Mesodermal cell (in vitro differentiated cells): Measurements from ENCODE around the gene MAFF.
"Not testable (repeated sequence)": the region's sequence is repeated elsewhere in the genome, so short reads cannot be mapped to it uniquely, and the experiment has no call there.

ENCODE experiments used
- H3K27ac ChIP-seq: 2 replicates; pipeline ENCODE4 v1.7.0; 2013; ENCODE audit warnings: mild to moderate bottlenecking, low read depth, low read length, moderate library complexity; ENCODE audit not compliant: severe bottlenecking
- H3K36me3 ChIP-seq: 2 replicates; pipeline ENCODE4 v1.7.1; 2013; ENCODE audit warnings: mild to moderate bottlenecking, low read length, moderate library complexity; ENCODE audit not compliant: control insufficient read depth, insufficient read depth
- H3K4me1 ChIP-seq: one replicate; pipeline ENCODE4 v1.7.1; 2013; ENCODE audit warnings: mild to moderate bottlenecking, low read length; ENCODE audit not compliant: insufficient read depth, control insufficient read depth, poor library complexity, severe bottlenecking
- H3K4me3 ChIP-seq: 2 replicates; pipeline ENCODE4 v1.7.0; 2013; ENCODE audit warnings: low read length, control low read depth, mild to moderate bottlenecking; ENCODE audit not compliant: insufficient read depth, poor library complexity, severe bottlenecking; ENCODE audit errors: extremely low read depth
- H3K9me3 ChIP-seq: 2 replicates; pipeline ENCODE4 v1.7.1; 2013; ENCODE audit warnings: mild to moderate bottlenecking, low read length, moderate library complexity; ENCODE audit not compliant: control insufficient read depth
- WGBS, 2 experiments: methylation state at CpG; one replicate each; pipeline ENCODE4 v1.1.5; 2013; ENCODE audit warnings: missing lambda C conversion rate in 2 of 2; ENCODE audit not compliant: insufficient coverage in 2 of 2; 5-methylcytosine and 5-hydroxymethylcytosine counted together

The MAFF gene

DNA sequence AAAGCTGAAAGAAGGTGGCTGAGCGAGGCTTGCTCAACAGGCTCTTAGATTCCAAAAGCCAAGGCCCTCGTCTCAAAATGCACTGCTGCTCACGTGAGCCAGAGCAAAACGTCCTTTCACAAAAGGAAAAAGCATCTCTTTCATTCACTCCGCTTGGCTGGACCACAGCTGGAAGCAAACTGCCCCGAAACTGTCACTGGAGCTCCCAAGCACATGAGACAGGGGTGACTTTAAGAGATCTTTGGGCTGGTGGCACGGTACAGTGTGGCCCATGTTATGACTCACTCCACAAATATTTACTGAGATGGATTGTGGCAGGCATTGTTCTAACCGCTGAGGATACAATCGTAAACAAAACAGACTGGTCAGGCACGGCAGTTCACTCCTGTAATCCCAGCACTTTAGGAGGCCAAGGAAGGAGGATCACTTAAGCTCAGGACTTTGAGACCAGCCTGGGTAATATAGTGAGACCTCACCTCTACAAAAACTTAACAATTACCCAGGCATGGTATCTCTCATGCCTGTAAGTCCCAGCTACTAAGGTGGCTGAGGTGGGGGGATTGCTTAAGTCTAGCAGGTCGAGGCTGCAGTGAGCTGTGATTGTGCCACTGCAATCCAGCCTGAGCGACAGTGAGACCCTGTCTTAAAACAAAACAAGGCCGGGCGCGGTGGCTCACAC is 23.7 kb upstream of the MAFF start:
- Histone ChIP-seq H3K9me3 (no peaks in the 10 kb centered on the region), H3K36me3 (no peaks in the 10 kb centered on the region), H3K4me1 (peaks cover 13% of the 10 kb centered on the region), H3K27ac (peak overlapping the region; percentile 93), H3K4me3 (no peak overlapping the region)
- 64 to 84% methylated on average over 8 to 14 of the region's 15 CpGs for WGBS, 2 experiments

DNA sequence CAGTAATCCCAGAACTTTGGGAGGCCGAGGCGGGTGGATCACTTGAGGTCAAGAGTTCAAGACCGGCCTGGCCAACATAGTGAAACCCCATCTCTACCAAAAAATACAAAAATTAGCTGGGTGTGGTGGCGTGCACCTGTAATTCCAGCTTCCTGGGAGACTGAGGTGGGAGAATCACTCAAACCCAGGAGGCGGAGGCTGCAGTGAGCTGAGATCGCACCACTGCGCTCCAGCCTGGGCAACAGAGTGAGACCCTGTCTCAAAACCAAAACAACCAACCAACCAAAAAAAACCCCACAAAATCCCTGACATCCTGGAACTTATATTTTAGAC is 23.2 kb upstream of the MAFF start:
- peak overlapping the region; percentile 93 for H3K27ac ChIP-seq
- WGBS, 2 experiments, result 92 to 100% methylated on average over 1 to 6 of the region's 7 CpGs
- H3K9me3 ChIP-seq, result not testable (repeated sequence)

DNA sequence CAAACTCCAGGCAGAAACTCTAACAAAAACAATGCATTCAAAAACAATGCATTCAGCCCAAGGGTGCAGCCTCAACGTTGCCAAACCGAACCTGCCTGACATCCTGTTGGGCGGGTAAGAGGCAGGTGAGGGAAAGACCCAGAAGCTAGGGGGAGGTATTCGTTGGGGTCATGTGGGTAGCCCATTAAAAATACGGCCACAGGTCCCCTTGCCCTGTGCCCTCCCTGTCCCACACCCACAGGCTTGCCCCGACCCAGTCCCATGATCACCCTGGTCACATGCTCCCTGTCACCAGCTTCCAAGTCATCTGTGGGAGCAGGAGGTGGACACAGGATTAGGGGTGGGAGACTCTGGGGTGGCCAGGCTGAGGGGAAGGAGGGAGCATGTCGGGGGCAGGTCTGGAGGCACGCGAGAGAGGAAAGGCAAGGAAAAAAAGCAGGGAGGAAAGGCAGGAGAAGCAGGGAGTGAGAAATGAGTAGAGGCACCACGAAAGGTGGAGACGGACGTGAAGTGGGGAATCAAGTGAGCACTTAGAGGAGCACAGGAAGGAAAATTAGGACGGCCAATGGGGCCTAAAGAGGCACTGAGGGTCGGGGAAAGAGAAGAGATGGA is 20.8 kb upstream of the MAFF start:
- H3K9me3 ChIP-seq, result no peaks in the 10 kb centered on the region
- H3K4me3 ChIP-seq, result peak overlapping the region; percentile 54
- 49 to 59% methylated on average over 11 to 13 of the region's 14 CpGs for WGBS, 2 experiments
- no peaks in the 10 kb centered on the region for H3K36me3 ChIP-seq
- peak overlapping the region; percentile 89 for H3K27ac ChIP-seq
- H3K4me1 ChIP-seq, result peaks cover 13% of the 10 kb centered on the region

More for the DNA sequence above, 23.2 kb upstream of the MAFF start:
- peaks cover 13% of the 10 kb centered on the region for H3K4me1 ChIP-seq
- H3K4me3 ChIP-seq, H3K36me3 ChIP-seq: not testable (repeated sequence)

DNA sequence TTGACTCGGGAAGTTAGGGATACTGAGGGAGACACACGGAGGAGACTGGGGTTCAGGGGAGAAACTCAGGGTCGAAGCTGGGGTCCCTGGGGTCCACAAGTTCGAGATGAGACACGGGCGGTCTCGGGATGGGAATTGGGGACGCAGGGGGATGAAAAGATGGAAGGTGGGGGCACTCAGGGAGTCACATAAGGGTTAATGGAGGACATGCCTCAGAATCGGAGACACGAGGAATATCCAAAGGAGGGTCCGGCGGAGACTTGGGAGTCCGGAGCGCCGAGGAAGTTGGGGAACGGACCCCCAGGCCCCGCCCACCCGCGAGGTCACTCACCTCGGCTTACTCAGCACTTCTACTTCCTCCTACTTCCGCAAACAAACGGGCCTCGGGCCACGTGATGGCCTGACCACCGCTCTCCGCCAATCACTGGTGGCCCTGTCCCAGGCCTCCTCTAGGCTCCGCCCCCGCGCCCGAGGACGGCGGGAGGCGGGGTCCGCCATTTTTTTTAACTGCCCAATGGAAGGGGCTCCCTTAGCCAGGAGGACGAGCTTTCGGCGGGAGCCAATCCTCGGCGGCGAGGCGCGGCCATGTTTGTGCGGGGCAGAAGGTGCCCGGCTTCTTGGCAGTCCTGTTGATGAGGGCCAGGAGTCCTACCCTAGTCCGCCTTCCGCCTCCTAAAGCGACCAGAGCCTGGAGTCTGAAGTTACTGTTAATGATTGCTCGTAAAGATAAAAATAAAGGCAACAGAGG is 20.2 kb upstream of the MAFF start, which contains the start of gene PLA2G6:
Gene PLA2G6 (minus strand): TSS at position 378 of the 748 bp plus-strand sequence. CDS start 12,404 bp downstream, outside the sequence.
- WGBS, 2 experiments, result 5 to 6% methylated on average over 35 to 46 of the region's 48 CpGs
- Histone ChIP-seq H3K4me3 (peak within 1 kb of the TSS; percentile 54), H3K27ac (peak within 1 kb of the TSS; percentile 89)

DNA sequence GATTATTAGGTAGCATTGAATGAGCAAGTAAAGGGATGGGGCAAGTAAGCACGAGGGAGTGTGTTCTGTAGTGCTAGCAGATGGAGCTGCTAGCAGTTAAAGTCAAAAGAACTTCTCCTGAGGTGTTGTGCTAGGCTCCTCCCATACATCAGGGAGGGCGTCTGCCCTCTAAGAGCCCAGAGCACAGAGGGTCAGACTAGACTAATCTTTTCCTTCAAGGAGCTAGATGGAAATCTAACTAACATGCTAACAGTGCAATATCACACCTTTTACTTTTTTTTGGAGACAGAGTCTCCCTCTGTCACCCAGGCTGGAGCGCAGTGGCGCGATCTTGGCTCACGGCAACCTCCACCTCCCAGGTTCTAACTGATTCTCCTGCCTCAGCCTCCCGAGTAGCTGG is 17.0 kb upstream of the MAFF start:
- Histone ChIP-seq H3K9me3 (no peaks in the 10 kb centered on the region), H3K4me3 (no peak overlapping the region), H3K27ac (no peak overlapping the region), H3K36me3 (no peaks in the 10 kb centered on the region), H3K4me1 (peaks cover 10% of the 10 kb centered on the region)
- 80 to 92% methylated on average over 6 to 7 of the region's 7 CpGs for WGBS, 2 experiments

More for the DNA sequence above, 20.2 kb upstream of the MAFF start, which contains the start of gene PLA2G6:
- Histone ChIP-seq H3K4me1 (peaks cover 16% of the 10 kb centered on the region), H3K9me3 (no peaks in the 10 kb centered on the region), H3K36me3 (no peaks in the 10 kb centered on the region)

DNA sequence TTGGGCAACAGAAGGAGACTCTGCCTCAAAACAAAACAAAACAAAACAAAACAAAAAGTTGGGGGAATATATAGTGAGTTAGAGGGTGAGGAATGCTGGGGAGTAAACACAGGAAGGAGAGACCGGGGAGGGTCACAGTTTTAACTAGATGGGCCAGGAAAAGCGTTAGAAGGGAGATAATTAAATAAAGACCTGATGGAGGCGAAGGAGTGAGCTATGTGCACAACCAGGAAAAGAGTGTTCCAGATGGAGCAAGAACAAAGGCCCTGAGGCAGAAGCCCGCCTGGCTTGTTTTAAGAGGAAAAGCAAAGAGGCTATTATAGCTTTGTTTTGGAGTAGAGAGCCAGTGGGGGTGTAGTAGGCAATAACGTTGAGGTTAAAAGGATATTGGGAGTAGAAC is 15.4 kb upstream of the MAFF start:
- H3K4me1 ChIP-seq, result peaks cover 4% of the 10 kb centered on the region
- H3K4me3 ChIP-seq, result no peak overlapping the region
- no peak overlapping the region for H3K27ac ChIP-seq
- H3K36me3 ChIP-seq, result no peaks in the 10 kb centered on the region
- H3K9me3 ChIP-seq, result no peaks in the 10 kb centered on the region
- 84 to 88% methylated on average over 5 of the region's 5 CpGs for WGBS, 2 experiments

DNA sequence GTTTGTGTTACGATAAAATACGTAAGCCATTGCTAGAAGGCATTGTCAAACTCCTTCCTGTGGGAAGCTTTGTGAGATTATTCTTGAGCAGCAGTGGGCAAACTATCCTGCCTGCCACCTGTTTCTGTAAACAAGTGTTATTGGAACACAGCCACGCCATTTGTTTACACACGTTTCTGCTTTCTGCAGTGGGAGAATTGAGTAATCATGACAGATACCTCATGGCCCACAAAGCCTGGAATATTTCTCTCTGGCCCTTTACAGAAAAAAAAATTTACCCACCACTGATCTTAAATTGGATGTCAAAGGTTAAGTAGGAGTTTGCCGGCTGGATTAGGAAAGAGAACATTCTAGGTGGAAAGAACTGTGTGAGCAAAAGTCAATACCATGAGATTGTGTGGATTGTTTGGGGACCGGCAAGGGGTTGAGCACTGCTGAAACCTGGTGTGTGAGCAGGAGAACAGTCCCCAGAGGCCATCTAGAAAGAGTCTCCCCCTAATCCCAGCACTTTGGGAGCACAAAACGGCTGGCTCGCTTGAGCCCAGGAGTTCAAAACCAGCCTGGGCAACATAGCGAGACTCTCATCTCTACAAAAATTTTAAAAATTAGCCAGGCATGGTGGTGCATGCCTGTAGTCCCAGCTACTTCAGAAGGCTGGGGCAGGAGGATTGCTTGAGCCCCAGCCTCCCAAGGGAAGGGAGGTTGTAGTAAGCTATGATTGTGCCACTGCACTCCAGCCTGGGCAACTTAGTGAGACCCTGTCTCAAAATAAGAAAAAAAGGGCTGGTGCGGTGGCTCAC is 14.2 kb upstream of the MAFF start:
- H3K27ac ChIP-seq, result no peak overlapping the region
- 94 to 97% methylated on average over 5 to 7 of the region's 10 CpGs for WGBS, 2 experiments
- H3K4me1 ChIP-seq, result peaks cover 7% of the 10 kb centered on the region
- no peaks in the 10 kb centered on the region for H3K36me3 ChIP-seq
- no peak overlapping the region for H3K4me3 ChIP-seq
- no peaks in the 10 kb centered on the region for H3K9me3 ChIP-seq

DNA sequence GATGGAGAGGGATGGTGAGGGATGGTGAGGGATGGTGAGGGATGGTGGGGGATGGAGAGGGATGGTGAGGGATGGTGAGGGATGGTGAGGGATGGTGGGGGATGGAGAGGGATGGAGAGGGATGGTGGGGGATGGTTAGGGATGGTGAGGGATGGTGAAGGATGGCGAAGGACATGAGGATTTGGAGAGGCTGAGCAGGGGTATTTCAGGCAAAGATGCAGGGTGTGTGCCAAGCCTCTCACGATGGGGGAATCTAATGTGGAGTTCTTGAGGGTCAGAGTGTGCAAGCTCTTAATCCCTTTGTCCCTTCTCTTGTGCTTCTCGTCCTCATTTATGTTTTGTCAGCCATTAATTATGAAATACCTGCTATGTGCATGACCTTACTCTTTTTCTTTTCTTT is 12.7 kb upstream of the MAFF start:
- Histone ChIP-seq H3K4me1 (peaks cover 7% of the 10 kb centered on the region), H3K27ac (no peak overlapping the region), H3K4me3 (no peak overlapping the region), H3K9me3 (no peaks in the 10 kb centered on the region), H3K36me3 (no peaks in the 10 kb centered on the region)
- WGBS, 2 experiments, result 86 to 89% methylated on average over 2 of the region's 3 CpGs

DNA sequence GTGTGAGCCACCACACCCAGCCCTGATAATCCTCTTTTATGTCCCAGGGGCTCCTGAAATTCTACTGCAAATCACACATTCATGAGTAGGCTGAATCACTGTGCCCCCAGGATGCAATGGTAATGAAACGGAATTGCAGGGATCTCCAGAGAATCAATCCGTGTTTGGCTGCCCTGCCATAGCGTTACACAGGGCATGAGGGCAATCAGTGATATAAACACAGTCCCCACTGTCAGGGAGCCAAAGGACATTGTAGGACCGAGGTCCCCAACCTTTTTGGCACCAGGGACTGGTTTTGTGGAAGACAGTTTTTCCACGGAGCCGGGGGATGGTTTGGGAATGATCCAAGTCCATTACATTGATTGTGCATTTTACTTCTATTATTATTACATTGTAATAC is 11.2 kb upstream of the MAFF start:
- Histone ChIP-seq H3K4me3 (no peak overlapping the region), H3K4me1 (peaks cover 7% of the 10 kb centered on the region), H3K36me3 (no peaks in the 10 kb centered on the region), H3K27ac (no peak overlapping the region), H3K9me3 (no peaks in the 10 kb centered on the region)
- 77 to 93% methylated on average over 3 to 4 of the region's 6 CpGs for WGBS, 2 experiments

DNA sequence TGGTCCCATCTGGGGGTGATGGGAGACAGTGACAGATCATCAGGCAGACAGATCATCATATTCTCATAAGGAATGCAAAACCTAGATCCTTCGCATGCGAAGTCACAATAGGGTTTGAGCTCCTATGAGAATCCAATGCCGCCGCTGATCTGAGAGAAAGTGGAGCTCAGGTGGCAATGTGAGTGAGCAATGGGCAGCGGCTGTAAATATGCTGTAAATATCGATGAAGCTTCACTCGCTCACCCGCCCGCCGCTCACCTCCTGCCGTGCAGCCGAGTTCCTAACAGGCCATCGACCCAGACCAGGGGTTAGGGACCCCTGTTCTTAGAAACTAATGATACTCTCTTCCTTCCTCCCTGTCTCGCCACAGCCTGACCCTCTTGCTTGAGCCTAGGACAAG is 10.7 kb upstream of the MAFF start:
- peaks cover 7% of the 10 kb centered on the region for H3K4me1 ChIP-seq
- no peaks in the 10 kb centered on the region for H3K36me3 ChIP-seq
- no peak overlapping the region for H3K4me3 ChIP-seq
- H3K27ac ChIP-seq, result no peak overlapping the region
- WGBS, 2 experiments, result 90 to 98% methylated on average over 6 to 14 of the region's 14 CpGs
- H3K9me3 ChIP-seq, result no peaks in the 10 kb centered on the region
